Gastrocnemius medialis (tissue), 4 donors: ENCODE results near the gene FAM124A.

Experiments used
- POLR2A ChIP-seq, 2 donors: fragments of 450-650 bp; IDR thresholded peaks; one replicate each; pipeline ENCODE4 v1.6.1; 2017; ENCODE audit warnings: antibody characterized with exemption in 2 of 2, mild to moderate bottlenecking in 2 of 2, moderate library complexity in 2 of 2
- TF ChIP-seq, protein P1 (sequence below), 5 experiments: fragments of 450-650 bp in 3 of 5; fragments of 200-600 bp in 2 of 5; sonication (generic) in 2 of 5; IDR thresholded peaks in 4 of 5; conservative IDR thresholded peaks in 1 of 5; 1 replicate in 4 of 5; 2 replicates in 1 of 5; pipeline ENCODE4 v1.5.1; 2016 to 2019; ENCODE audit warnings: antibody characterized with exemption in 5 of 5, mild to moderate bottlenecking in 3 of 5, moderate library complexity in 3 of 5

GRCh38 chr13:51325837-51326236, 103.6 kb downstream of the FAM124A start:
- TF ChIP-seq, protein P1, sequence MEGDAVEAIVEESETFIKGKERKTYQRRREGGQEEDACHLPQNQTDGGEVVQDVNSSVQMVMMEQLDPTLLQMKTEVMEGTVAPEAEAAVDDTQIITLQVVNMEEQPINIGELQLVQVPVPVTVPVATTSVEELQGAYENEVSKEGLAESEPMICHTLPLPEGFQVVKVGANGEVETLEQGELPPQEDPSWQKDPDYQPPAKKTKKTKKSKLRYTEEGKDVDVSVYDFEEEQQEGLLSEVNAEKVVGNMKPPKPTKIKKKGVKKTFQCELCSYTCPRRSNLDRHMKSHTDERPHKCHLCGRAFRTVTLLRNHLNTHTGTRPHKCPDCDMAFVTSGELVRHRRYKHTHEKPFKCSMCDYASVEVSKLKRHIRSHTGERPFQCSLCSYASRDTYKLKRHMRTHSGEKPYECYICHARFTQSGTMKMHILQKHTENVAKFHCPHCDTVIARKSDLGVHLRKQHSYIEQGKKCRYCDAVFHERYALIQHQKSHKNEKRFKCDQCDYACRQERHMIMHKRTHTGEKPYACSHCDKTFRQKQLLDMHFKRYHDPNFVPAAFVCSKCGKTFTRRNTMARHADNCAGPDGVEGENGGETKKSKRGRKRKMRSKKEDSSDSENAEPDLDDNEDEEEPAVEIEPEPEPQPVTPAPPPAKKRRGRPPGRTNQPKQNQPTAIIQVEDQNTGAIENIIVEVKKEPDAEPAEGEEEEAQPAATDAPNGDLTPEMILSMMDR (IDR thresholded peaks at IDR 0.05 in 4 of 5, conservative IDR thresholded peaks at IDR 0.05 in 1 of 5) = no peak
- TF ChIP-seq POLR2A (IDR thresholded peaks at IDR 0.05) = no peak
